ENCODE measurements around the gene IFI27.

The IFI27 gene

DNA sequence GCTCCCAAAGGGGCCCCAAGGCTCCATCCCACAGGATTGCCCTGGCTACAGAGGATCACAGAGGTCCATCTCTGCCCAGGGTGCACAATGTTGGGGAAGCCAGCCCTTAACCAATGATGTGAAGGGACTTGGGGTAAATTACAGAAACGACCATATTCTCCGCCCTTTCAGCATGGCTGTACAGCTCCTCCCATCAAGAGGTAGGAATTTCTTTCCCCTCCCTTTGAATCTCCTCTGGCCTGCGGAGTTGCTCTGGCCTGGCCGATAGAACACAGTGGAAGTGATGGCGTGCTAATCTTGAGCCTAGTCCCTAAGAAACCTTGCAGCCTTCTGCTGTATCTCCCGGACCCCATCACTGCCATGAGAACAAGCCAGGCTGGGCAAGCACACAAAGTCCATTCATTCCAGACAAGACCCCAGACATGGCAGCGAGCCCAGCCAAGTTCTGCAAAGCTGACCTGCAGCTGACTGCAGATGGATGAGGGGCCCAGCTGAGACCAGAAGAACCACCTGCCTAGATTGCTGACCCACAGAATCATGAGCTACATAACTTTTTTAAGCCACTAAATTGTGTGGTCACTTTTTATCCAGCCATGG is 6.9 kb upstream of the IFI27 start:
- no peak for DNase-seq

GRCh38 chr14:94104731-94105130 is 5.8 kb upstream of the IFI27 start:
- no peak for DNase-seq

DNA sequence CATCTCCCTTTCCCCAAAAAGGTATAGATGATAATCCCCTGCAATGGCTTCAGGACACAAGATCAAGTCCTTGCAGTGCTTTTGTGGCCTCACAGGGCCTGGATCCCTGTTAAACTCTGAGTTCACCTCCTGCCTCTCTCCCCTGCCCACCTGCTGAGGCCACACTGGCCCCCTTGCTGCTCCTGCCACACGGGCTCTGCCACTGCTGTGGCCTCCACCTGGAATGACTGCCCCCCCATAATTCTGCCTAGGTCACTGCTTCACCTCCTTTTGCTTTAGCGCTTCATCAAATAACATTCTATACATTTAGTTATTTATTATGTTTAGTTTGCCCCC is 653 bp upstream of the IFI27 start:
- DNase-seq = no peak

DNA sequence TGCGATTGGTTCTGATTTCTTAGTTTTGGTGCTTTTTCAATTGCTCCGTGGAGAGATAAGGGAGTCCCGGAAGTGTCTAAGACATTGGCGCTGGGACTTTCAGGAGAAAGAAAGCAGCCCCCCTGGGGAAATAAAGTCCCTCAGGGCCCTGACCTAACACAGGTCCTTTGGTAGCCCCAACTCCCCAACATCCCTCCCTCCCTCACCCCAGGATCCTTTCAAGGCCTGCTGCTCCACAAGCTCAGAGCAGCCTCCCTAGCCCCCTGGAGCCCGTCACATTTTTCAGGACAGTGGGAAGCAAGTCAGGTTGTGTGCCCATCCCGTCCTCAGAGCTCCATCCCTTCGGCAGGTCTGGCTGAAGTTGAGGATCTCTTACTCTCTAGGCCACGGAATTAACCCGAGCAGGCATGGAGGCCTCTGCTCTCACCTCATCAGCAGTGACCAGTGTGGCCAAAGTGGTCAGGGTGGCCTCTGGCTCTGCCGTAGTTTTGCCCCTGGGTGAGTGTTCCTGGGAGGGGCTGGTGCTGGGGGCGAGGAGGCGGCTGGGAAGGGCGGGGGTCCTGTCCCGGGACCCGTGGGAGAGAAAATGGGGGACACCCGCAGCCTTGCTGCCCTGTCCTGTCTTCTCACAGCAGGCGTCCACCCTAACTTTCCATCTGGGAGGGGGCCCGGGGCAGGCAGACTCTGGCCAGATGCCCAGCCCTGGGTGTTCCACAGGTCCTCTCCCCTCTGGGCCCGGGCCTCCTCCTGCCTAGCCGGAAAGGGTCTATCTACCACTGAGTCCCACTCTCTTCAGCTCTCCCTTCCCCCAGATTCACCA is 950 bp downstream of the IFI27 start:
- DNase-seq = no peak

GRCh38 chr14:94112513-94113063 is 2.1 kb downstream of the IFI27 start:
- DNase-seq = no peak

DNA sequence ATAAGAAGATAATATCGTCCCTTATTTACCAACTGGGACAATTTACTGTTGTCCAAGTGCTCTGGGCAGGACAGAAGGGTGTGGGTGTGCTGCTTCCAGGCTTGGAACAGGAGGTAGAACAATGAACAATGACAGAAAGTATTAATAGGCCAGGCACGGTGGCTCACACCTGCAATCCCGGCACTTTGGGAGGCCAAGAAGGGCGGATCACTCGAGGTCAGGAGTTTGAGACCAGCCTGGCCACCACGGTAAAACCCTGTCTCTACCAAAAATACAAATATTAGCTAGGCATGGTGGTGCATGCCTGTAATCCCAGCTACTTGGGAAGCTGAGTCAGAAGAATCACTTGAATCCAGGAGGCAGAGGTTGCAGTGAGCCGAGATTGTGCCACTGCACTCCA is 2.5 kb downstream of the IFI27 start:
- no peak for DNase-seq

DNA sequence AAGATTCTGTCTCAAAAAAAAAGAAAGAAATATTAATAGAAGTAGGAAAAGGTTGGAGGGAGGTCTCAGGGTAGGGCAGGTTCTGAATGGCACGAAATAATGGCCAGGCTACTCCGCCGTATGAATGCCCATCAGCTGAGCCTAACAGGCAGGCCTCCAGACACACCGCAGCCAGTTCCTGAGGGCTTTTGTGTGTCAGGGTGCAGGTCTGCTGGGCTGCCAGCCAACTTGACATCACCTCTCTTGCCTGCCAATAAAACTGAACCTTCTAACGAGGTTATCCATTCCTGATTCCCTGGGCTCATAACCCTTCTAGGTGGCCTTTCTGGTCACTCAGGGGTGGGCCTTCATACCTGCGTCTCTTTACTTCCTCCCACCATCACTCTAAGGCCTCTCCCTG is 3.0 kb downstream of the IFI27 start:
- DNase-seq = no peak

DNA sequence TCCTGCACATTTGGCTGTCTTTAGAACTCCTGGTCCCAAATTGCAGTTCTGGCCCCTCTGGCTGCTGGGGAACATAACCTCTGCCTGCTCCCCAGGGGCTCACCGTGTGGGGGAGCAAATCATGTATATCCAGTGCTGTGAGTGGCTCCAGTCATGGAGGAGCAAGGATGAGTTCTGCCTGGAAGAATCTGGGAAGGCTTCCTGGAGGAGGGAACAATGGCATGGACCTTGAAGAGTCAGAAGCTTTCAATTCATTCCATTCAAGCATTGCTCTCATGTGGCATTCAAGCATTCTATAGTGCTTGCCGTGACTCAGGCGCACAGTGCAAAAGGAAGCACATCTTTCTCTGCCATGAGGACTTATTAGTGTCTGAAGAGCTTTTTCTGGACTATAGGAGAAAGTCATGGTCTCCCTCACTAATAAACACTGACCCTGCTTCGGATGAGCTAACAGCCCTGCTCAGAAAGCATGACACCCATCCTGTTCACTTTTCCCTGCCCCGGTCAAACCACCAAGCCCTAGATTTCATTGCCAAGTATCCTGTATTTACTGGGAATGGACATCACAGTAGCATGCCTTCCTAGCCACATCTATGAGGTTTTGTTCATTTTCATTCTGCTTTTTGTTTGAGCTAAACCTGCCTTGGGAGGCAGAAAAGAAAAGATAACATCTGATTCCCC is 3.5 kb downstream of the IFI27 start:
- DNase-seq = no peak

DNA sequence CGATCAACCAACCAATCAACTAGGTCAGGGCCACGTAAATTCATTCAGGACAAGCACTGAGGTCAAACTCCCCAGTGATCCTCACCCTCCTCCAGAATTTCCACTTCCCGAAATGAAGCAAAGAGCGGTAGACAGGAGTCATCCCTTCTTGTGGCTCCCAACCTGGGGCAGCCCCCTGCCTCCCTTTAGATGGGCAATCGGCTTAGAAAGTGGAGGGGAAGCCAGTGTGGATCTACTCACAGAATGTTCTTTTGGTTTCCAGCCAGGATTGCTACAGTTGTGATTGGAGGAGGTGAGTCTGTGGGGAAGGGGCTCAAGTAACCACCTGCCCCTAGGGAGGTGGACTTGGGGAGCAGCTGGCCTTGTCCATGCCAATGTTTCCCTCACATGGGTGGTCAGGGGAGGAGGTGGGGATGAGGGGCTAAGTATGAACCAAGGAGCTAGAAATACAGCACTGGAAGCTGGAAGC is 4.1 kb downstream of the IFI27 start:
- no peak for DNase-seq

GRCh38 chr14:94115058-94115591 is 4.6 kb downstream of the IFI27 start:
- peak; percentile 82 for DNase-seq

DNA sequence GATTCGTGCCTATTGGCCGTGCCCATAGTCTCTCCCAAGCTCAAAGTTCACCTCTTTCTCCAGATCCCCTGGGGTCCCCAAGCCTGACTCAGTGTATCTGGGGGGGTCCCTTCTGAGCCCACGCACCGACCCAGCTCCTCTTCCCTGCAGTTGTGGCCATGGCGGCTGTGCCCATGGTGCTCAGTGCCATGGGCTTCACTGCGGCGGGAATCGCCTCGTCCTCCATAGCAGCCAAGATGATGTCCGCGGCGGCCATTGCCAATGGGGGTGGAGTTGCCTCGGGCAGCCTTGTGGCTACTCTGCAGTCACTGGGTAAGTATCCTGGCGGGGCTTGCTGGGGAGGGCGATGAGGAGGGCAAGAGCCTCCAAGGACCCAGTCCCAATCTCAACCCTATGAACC is 5.1 kb downstream of the IFI27 start:
- DNase-seq = no peak

DNA sequence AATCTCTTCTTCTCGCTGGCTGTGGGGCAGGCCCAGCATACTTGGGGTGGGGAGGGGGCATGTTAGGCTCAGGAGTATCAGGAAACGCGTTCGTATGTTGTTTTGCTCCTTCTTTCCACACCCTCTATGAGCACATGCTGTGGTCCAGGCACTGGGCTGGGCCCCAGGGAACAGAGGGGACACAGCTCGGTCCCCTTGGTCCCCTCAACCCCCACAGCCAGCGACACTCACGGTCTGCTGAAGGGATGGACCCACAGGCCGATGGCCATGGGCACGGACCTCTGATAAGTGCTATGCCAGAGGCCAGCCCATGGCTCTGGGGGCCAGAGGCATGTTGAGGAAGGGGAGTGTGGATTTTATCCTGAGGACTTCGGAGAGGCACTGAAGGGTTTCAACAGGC is 6.2 kb downstream of the IFI27 start:
- DNase-seq = no peak

DNA sequence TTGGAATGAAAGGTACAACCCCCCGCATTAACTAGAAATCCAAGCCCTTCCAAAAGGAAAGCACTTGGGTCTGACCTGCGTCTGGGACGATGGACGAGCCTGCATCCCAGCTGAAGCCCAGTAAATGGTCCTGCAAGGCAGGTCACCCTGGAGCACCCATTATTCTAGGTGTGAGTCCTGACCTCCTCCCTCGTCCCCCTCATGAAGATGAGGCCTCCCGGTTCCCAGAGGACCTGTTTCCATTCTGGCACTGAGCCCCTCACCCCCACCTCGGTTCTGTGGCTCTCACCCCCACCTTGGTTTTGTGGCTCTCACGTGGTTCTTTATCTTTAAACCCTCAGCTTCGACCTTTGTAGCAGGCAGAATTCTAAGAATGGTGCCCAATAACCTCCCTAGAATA is 7.3 kb downstream of the IFI27 start:
- no peak for DNase-seq

DNA sequence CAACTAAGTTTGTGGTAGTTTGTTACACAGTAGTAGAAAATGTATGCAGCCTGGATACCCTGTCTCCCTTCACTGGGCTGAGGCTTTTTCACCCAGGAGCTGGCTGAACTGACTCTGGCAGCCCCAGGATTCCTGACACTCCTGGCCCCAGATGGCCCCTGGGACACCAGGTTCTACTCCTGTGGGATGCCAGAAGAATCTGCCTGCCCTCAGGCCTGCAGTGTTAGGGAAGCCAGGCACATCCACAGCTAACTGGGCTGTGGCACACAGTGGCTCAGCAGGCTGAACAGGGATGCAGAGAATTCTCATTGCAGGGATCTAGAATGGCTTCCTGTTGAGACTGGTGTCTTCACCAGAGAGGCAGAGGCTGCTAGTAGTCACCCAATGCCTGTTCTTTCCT is 8.5 kb downstream of the IFI27 start:
- no peak for DNase-seq

GRCh38 chr14:94120667-94121340 is 10.3 kb downstream of the IFI27 start:
- DNase-seq = no peak

GRCh38 chr14:94121485-94121884 is 10.9 kb downstream of the IFI27 start:
- no peak for DNase-seq

GRCh38 chr14:94122438-94122837 is 11.9 kb downstream of the IFI27 start:
- no peak for DNase-seq

GRCh38 chr14:94123296-94123695 is 12.8 kb downstream of the IFI27 start:
- no peak for DNase-seq

- no peak for DNase-seq
Measured at GRCh38 chr14:94123868-94124267, 13.3 kb downstream of the IFI27 start.

DNA sequence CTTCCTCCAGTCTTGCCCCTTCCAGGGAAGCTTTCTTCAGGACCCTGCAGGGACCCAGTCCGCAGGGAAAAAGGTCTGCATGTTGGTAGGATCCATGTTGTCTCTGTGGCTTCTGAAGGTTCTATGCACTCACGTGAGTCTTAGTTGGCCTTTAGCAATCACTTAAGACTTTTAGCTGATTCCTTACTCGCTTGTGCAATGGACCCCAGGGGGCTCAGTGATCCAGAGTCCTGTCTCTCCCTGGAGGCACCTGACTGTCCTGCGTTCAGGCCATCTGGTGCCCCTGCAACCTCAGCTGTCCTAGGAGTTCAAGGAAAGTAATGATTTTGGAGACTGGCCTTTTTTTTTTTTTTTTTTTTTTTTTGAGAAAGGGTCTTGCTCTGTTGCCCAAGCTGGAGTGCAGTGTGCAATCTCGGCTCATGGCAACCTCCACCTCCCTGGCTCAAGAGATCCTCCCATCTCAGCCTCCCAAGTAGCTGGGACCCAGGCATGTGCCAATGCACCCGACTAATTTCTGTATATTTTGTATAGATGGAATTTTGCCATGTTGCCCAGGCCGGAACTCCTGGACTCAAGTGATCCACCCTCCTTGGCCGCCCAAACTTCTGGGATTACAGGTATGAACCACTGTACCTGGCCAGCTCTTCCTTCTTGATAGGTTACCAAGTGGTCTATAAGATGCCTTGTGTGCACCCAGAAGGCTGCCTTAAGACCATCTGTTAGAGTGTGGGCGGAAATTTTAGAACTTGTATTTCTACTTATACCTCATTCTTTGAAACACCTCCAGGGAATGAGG is 14.2 kb downstream of the IFI27 start:
- no peak for DNase-seq

GRCh38 chr14:94125659-94126418 is 15.3 kb downstream of the IFI27 start:
- no peak for DNase-seq

- no peak for DNase-seq
Measured at GRCh38 chr14:94126419-94126677, 15.8 kb downstream of the IFI27 start.
